Uterus (tissue), 2 donors: ENCODE data around the gene UMODL1.

Experiments
- CTCF ChIP-seq, 4 experiments: fragments of 200-600 bp in 2 of 4; fragments of 450-650 bp in 2 of 4; sonication (generic) in 2 of 4; IDR thresholded peaks; one replicate each; pipeline ENCODE4 v1.5.1; 2016 to 2019; ENCODE audit warnings: antibody characterized with exemption in 4 of 4, mild to moderate bottlenecking in 2 of 4, moderate library complexity in 1 of 4
- POLR2A ChIP-seq, 2 donors: fragments of 450-650 bp; IDR thresholded peaks; one replicate each; pipeline ENCODE4 v1.6.1; 2016; ENCODE audit warnings: antibody characterized with exemption in 2 of 2, mild to moderate bottlenecking in 1 of 2, moderate library complexity in 1 of 2

DNA sequence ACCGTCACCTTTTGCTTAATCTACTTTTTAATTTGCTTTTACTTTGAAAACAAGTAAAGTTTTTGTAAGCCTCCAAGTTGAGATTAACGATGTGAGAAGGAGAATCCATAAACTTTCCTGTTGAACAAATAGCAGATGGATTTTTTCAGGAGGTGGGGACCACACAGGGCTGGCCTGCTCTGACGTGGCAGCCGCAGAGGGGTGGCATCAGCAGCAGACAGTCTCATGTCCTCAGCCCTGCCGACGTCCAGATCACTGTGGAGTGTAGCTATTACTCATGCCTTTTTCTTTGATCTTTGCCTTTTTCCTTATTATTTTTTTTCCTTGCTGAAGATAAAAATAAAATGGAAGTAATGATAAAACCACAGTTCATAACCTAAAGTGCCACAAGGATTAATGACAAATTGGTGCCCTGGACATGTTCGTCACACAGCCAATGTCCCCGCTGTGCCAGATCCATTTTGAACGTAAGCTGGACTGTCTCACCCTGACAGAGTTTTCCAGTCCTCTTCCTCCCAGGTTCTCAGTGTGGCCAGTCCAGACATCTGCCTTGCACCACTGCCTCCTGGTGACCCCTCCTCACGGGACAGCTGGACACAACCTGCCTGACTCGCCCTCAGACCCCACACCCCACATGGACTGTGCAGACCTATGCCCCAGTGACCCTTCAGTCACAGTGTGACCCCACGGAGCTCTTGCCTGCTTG is 45.6 kb upstream of the UMODL1 start:
- TF ChIP-seq CTCF (IDR thresholded peaks at IDR 0.05) (no peak), POLR2A (IDR thresholded peaks at IDR 0.05) (no peak)
